Measurements from ENCODE around the gene GLG1.

DNA sequence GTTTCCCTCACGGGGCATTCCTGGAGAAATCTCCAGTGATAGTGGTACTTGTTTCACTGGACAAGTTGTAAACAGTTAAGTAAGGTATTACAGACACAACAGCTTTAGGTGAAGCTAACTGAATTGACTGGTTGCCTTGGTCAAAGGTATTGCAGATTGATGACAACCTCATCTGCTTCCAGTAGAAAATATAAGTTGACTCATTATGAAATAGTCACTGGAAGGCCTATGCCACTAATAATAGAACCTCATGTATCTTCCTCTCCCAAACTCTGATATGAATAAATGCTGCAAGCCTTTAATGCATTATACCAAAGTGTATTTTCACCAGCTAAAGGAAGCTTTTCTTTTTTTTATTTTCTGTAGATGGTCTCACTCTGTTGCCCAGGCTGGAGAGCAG lies 44.8 kb downstream of the GLG1 start:
- TF ChIP-seq EZH2 (IDR thresholded peaks at IDR 0.05; ENCODE audit: borderline replicate concordance) = no peak
- TF ChIP-seq, protein P1, sequence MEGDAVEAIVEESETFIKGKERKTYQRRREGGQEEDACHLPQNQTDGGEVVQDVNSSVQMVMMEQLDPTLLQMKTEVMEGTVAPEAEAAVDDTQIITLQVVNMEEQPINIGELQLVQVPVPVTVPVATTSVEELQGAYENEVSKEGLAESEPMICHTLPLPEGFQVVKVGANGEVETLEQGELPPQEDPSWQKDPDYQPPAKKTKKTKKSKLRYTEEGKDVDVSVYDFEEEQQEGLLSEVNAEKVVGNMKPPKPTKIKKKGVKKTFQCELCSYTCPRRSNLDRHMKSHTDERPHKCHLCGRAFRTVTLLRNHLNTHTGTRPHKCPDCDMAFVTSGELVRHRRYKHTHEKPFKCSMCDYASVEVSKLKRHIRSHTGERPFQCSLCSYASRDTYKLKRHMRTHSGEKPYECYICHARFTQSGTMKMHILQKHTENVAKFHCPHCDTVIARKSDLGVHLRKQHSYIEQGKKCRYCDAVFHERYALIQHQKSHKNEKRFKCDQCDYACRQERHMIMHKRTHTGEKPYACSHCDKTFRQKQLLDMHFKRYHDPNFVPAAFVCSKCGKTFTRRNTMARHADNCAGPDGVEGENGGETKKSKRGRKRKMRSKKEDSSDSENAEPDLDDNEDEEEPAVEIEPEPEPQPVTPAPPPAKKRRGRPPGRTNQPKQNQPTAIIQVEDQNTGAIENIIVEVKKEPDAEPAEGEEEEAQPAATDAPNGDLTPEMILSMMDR (IDR thresholded peaks at IDR 0.05; ENCODE audit: poor library complexity) = no peak
- TF ChIP-seq EZH2phosphoT487 (IDR thresholded peaks at IDR 0.05; ENCODE audit: low read depth, severe bottlenecking, unreplicated experiment) = no peak
